Dermis blood vessel endothelial cell (primary cell): Measurements from ENCODE around the gene ISOC2. TPM values are rescaled to one million over a fixed set of nuclear protein-coding genes. Genes with fewer than 3 reads are reported as not detected.
"Not testable (repeated sequence)": the region's sequence is repeated elsewhere in the genome, so short reads cannot be mapped to it uniquely, and the experiment has no call there.

Experiments
- DNase-seq: peaks from one replicate; pipeline ENCODE4 v3.0.0; 2010
- total RNA-seq: library from RNA; depleted of rRNA; stranded (reverse); fragments of >200 nt; gene quantifications from 2 replicates; pipeline ENCODE4 v1.2.3, GENCODE V29; 2014

Gene ISOC2
- 56.2 and 76.5 TPM in 2 replicates for total RNA-seq

GRCh38 chr19:55461259-55461973, at the start of gene ISOC2:
ISOC2 (minus strand) TSS chr19:55461642; CDS start chr19:55456486, 5,156 bp downstream.
- peak; percentile 100 for DNase-seq

- DNase-seq = no peak
Measured at GRCh38 chr19:55508120-55508519, 46.7 kb upstream of the ISOC2 start.

GRCh38 chr19:55504981-55505380, 43.5 kb upstream of the ISOC2 start:
- no peak for DNase-seq

- no peak for DNase-seq
Measured at GRCh38 chr19:55504252-55504603, 42.8 kb upstream of the ISOC2 start.

- peak; percentile 95 for DNase-seq
Measured at GRCh38 chr19:55503502-55504251, 42.2 kb upstream of the ISOC2 start.

GRCh38 chr19:55503157-55503501, 41.7 kb upstream of the ISOC2 start:
- no peak for DNase-seq

- no peak for DNase-seq
Measured at GRCh38 chr19:55502197-55502952, 40.9 kb upstream of the ISOC2 start.

GRCh38 chr19:55500368-55500952, 39.0 kb upstream of the ISOC2 start:
- no peak for DNase-seq

- no peak for DNase-seq
Measured at GRCh38 chr19:55498246-55498840, 36.9 kb upstream of the ISOC2 start.

GRCh38 chr19:55497763-55498162, 36.3 kb upstream of the ISOC2 start:
- DNase-seq = no peak

- not testable (repeated sequence) for DNase-seq
Measured at GRCh38 chr19:55496820-55497219, 35.4 kb upstream of the ISOC2 start.

- no peak for DNase-seq
Measured at GRCh38 chr19:55495646-55496349, 34.4 kb upstream of the ISOC2 start.

- DNase-seq = peak; percentile 65
Measured at GRCh38 chr19:55494172-55494761, 32.8 kb upstream of the ISOC2 start.

GRCh38 chr19:55493645-55494171, 32.3 kb upstream of the ISOC2 start:
- no peak for DNase-seq

GRCh38 chr19:55493052-55493644, 31.7 kb upstream of the ISOC2 start:
- DNase-seq = no peak

GRCh38 chr19:55492362-55492944, 31.0 kb upstream of the ISOC2 start:
- DNase-seq = no peak

GRCh38 chr19:55491546-55492360, 30.3 kb upstream of the ISOC2 start:
- DNase-seq = no peak

GRCh38 chr19:55490478-55491432, 29.3 kb upstream of the ISOC2 start:
- no peak for DNase-seq
